HepG2 (cell line): ENCODE data around the gene OGFOD3. TPM values are rescaled to one million over a fixed set of nuclear protein-coding genes. Genes with fewer than 3 reads are reported as not detected.

Experiments
- ATAC-seq: fragments of 200-7000 bp; cut with Tn5 transposase; 3 replicates; pipeline ENCODE4 v1.9.1; 2020; ENCODE audit warnings: mild to moderate bottlenecking, moderate library complexity
- BruUV-seq: library from RNA; stranded (reverse); fragments of 400-500 nt; replicated peaks from 2 replicates; lab custom pipeline; 2021; lab: Mats Ljungman, UMichigan
- CTCF ChIA-PET: fragments of 300-600 bp; formaldehyde crosslinking; extraction: SDS; loops from one replicate; lab custom pipeline; 2021; ENCODE audit warnings: low total read pairs, inconsistent platforms, low intra/inter-chr PET ratio; lab: Yijun Ruan, JAX
- POLR2A ChIA-PET: fragments of 350-600 bp; sonication (Branson Sonifier 250); formaldehyde crosslinking; loops from one replicate; lab custom pipeline; 2020; ENCODE audit warnings: antibody characterized with exemption, inconsistent platforms; lab: Yijun Ruan, JAX
- DNase-seq: peaks from one replicate; pipeline ENCODE4 v3.0.0-alpha.2; 2015; ENCODE audit warnings: low spot score
- FAIRE-seq: peaks from 3 replicates; lab custom pipeline; 2011; peaks lifted over from hg19 to GRCh38; lab: Jason Lieb, UNC
- H2AFZ ChIP-seq: one replicate; pipeline ENCODE4 v1.6.1; 2011; ENCODE audit warnings: low read length, inconsistent platforms
- H3K27ac ChIP-seq: fragments of 300-600 bp; 3 replicates; pipeline ENCODE4 v1.8.0; 2011; ENCODE audit warnings: mixed run types, mild to moderate bottlenecking, mixed read lengths, low read length, inconsistent platforms; ENCODE audit not compliant: insufficient read depth; ENCODE audit errors: extremely low read length
- H3K27me3 ChIP-seq, 2 experiments: fragments of 200-600 bp in 1 of 2; 2 replicates in 1 of 2; 3 replicates in 1 of 2; pipeline versions ENCODE4 v1.6.0 to v1.8.0; 2011; ENCODE audit warnings: low read length in 2 of 2, mild to moderate bottlenecking in 2 of 2, moderate library complexity in 2 of 2, inconsistent platforms in 1 of 2; ENCODE audit not compliant: insufficient read depth in 2 of 2, control insufficient read depth in 1 of 2
- H3K36me3 ChIP-seq, 2 experiments: fragments of 200-600 bp in 1 of 2; replicated peaks in 1 of 2; 2 replicates in 1 of 2; 3 replicates in 1 of 2; pipeline versions ENCODE4 v1.5.1 to v1.8.0; 2011; ENCODE audit warnings: low read length in 2 of 2, inconsistent platforms in 1 of 2; ENCODE audit not compliant: insufficient read depth in 2 of 2, control insufficient read depth in 1 of 2
- H3K4me1 ChIP-seq: 2 replicates; pipeline ENCODE4 v1.5.1; 2012; ENCODE audit warnings: low read length, inconsistent platforms; ENCODE audit not compliant: insufficient read depth
- H3K4me2 ChIP-seq: 2 replicates; pipeline ENCODE4 v1.6.0; 2011; ENCODE audit warnings: low read depth, low read length, inconsistent platforms
- H3K4me3 ChIP-seq, 3 experiments: fragments of 200-600 bp in 1 of 3; sonication (generic), shearing (Covaris generic) in 1 of 3; replicated peaks in 1 of 3; 2 replicates each; pipeline ENCODE4 v1.5.1; 2011 to 2016; ENCODE audit warnings: low read length in 3 of 3, inconsistent platforms in 2 of 3, low read depth in 2 of 3, mild to moderate bottlenecking in 2 of 3, control low read depth in 1 of 3, mixed read lengths in 1 of 3; ENCODE audit not compliant: insufficient read depth in 1 of 3
- H3K79me2 ChIP-seq: one replicate; pipeline ENCODE4 v1.6.1; 2011; ENCODE audit warnings: low read length, inconsistent platforms; ENCODE audit not compliant: insufficient read depth
- H3K9ac ChIP-seq: 2 replicates; pipeline ENCODE4 v1.6.0; 2011; ENCODE audit warnings: mild to moderate bottlenecking, low read depth, low read length, inconsistent platforms; ENCODE audit not compliant: insufficient read depth
- H3K9me3 ChIP-seq: 2 replicates; pipeline ENCODE4 v1.5.1; 2012; ENCODE audit warnings: mild to moderate bottlenecking, low read length
- H4K20me1 ChIP-seq: 2 replicates; pipeline ENCODE4 v1.6.0; 2011; ENCODE audit warnings: inconsistent platforms, mild to moderate bottlenecking, low read length, moderate library complexity; ENCODE audit not compliant: insufficient read depth
- HNRNPLL ChIP-seq: fragments of 200-400 bp; formaldehyde crosslinking; IDR thresholded peaks from 2 replicates; pipeline ENCODE4 v1.6.1; 2017; ENCODE audit warnings: mild to moderate bottlenecking, low read depth, low read length; ENCODE audit not compliant: poor library complexity, severe bottlenecking
- JARID2 ChIP-seq: sonication (generic); formaldehyde crosslinking; IDR thresholded peaks from 2 replicates; pipeline ENCODE4 v1.8.1; 2023; ENCODE audit warnings: missing genetic modification reagents, inconsistent platforms; ENCODE audit not compliant: insufficient replicate concordance
- JDP2 ChIP-seq: sonication (generic); formaldehyde crosslinking; IDR thresholded peaks from 2 replicates; pipeline ENCODE4 v1.8.1; 2022; ENCODE audit warnings: missing genetic modification reagents, borderline replicate concordance
- NFE2L1 ChIP-seq: sonication (generic); formaldehyde crosslinking; IDR thresholded peaks from 2 replicates; pipeline ENCODE4 v1.4.0; 2020; ENCODE audit warnings: missing genetic modification reagents, mild to moderate bottlenecking, borderline replicate concordance
- NFYC ChIP-seq: IDR thresholded peaks from 2 replicates; pipeline ENCODE4 v1.6.1; 2016; ENCODE audit warnings: missing genetic modification reagents, missing compliant biosample characterization
- RBFOX2 ChIP-seq: fragments of 200-400 bp; formaldehyde crosslinking; IDR thresholded peaks from 2 replicates; pipeline ENCODE4 v1.6.1; 2017; ENCODE audit warnings: low read depth, mild to moderate bottlenecking, low read length
- SRF ChIP-seq: IDR thresholded peaks from 2 replicates; pipeline ENCODE4 v1.6.1; 2011; ENCODE audit warnings: mild to moderate bottlenecking, low read depth, low read length, moderate library complexity
- SRSF9 ChIP-seq: fragments of 200-400 bp; formaldehyde crosslinking; IDR thresholded peaks from 2 replicates; pipeline ENCODE4 v1.6.1; 2018; ENCODE audit warnings: borderline replicate concordance, mild to moderate bottlenecking, low read depth, low read length; ENCODE audit not compliant: insufficient read depth, poor library complexity, severe bottlenecking
- TBP ChIP-seq: sonication (generic); formaldehyde crosslinking; IDR thresholded peaks from 2 replicates; pipeline ENCODE4 v1.5.0; 2020; ENCODE audit warnings: missing genetic modification reagents
- THYN1 ChIP-seq: sonication (generic); formaldehyde crosslinking; IDR thresholded peaks from 2 replicates; pipeline ENCODE4 v1.8.1; 2023; ENCODE audit warnings: low read depth, mild to moderate bottlenecking, moderate library complexity, missing genetic modification reagents, borderline replicate concordance
- ZNF264 ChIP-seq: sonication (generic); formaldehyde crosslinking; IDR thresholded peaks from 2 replicates; pipeline ENCODE4 v1.4.0; 2020; ENCODE audit warnings: missing genetic modification reagents
- ZNF430 ChIP-seq: sonication (generic); formaldehyde crosslinking; IDR thresholded peaks from 2 replicates; pipeline ENCODE4 v1.9.0; 2021; ENCODE audit warnings: mild to moderate bottlenecking, missing genetic modification reagents
- ZNF557 ChIP-seq: sonication (generic); formaldehyde crosslinking; IDR thresholded peaks from 2 replicates; pipeline ENCODE4 v1.4.0; 2020; ENCODE audit warnings: missing genetic modification reagents
- ZNF788 ChIP-seq: sonication (generic); formaldehyde crosslinking; IDR thresholded peaks from 2 replicates; pipeline ENCODE4 v1.5.0; 2020; ENCODE audit warnings: mild to moderate bottlenecking, missing genetic modification reagents, borderline replicate concordance
- WGBS: methylation state at CpG from one replicate; pipeline ENCODE4 v1.1.6; 2017; ENCODE audit warnings: low lambda C conversion rate; 5-methylcytosine and 5-hydroxymethylcytosine counted together
- in situ Hi-C: cut with HindIII; loops from 2 replicates; pipeline ENCODE4 v1.10.0; 2017; ENCODE audit warnings: low pct_unique_long_range_greater_than_20kb; ENCODE audit not compliant: extremely low pct_ligation_motif_present
- intact Hi-C: fragments of 100-400 bp; cut with micrococcal nuclease; formaldehyde crosslinking; loops from one replicate; pipeline ENCODE4 v1.10.0; 2022; ENCODE audit not compliant: unreplicated experiment
- polyA plus RNA-seq, 8 experiments: library from polyadenylated mRNA; depleted of rRNA in 3 of 8; stranded (reverse) in 7 of 8; unstranded in 1 of 8; fragments of >200 nt; fragmentation: Illumina TruSeq in 4 of 8; extraction: Trizol in 4 of 8; gene quantifications; 2 replicates each; pipeline versions ENCODE4 v1.2.1 to v1.2.3, GENCODE V29; 2011 to 2016; ENCODE audit warnings: low read depth in 4 of 8, missing spikeins in 1 of 8, mixed read lengths in 1 of 8; ENCODE audit not compliant: insufficient read depth in 1 of 8
- total RNA-seq, 5 experiments: library from RNA; depleted of rRNA; stranded (reverse); fragments of >200 nt; fragmentation: Illumina TruSeq; extraction: Trizol; gene quantifications; 2 replicates each; pipeline ENCODE4 v1.2.3, GENCODE V29; 2016; ENCODE audit warnings: low read depth in 1 of 5
- TF ChIP-seq, protein P1 (sequence below): sonication (generic); formaldehyde crosslinking; IDR thresholded peaks from 2 replicates; pipeline ENCODE4 v1.4.0; 2020; ENCODE audit warnings: mild to moderate bottlenecking, missing genetic modification reagents
- TF ChIP-seq, protein P2 (sequence below): sonication (generic); formaldehyde crosslinking; IDR thresholded peaks from 2 replicates; pipeline ENCODE4 v1.4.0; 2020; ENCODE audit warnings: mild to moderate bottlenecking, missing genetic modification reagents

OGFOD3 gene
- total and polyA plus RNA-seq, 2 of the 13 experiments (the other 11 are each of a cell fraction or from before 2014, with no cell fraction given) = 40.0 to 42.1 TPM

DNA sequence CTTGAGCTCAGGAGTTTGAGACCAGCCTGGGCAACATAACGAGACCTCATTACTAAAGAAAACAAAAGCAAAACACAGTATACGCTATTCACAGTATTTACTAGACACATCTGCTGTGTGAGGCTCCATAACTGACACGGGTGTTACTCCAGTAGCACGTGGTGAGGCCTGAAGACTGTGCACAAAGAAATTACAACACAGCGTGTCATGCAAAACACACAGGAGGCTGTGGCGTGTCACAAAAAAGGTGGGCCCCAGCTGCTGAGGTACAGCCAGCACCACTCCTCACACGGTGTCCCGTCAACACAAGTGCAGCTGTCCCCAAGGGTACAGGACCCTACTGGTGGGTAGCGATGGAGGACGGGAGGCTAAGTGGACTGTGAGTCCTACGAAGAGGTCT lies 29.5 kb upstream of the OGFOD3 start:
- intact Hi-C loops (no loop called here), in situ Hi-C loops (no loop called here)
- FAIRE-seq (no peak), DNase-seq (no peak), ATAC-seq (no peak)
- Histone ChIP-seq H3K4me2 (no peak overlapping the region), H3K36me3 (peaks cover 3 to 5% of the 10 kb centered on the region in 2 experiments; a peak in 2 of 5 replicates), H3K4me3 (no peak overlapping the region), H3K79me2 (peaks cover 13% of the 10 kb centered on the region), H3K27me3 (no peaks in the 10 kb centered on the region), H3K9me3 (no peaks in the 10 kb centered on the region), H3K9ac (no peak overlapping the region), H4K20me1 (no peaks in the 10 kb centered on the region), H2AFZ (no peak overlapping the region), H3K4me1 (peaks cover 33% of the 10 kb centered on the region), H3K27ac (no peak overlapping the region)
- 95% methylated on average over 11 of the region's 11 CpGs for WGBS
- ChIA-PET POLR2A (no interaction called here), CTCF (no interaction called here)
- BruUV-seq = no TSS peak
- TF ChIP-seq ZNF788 (CRISPR knock-in tag) (no peak), NFE2L1 (CRISPR knock-in tag) (no peak), JDP2 (CRISPR knock-in tag) (no peak), SRSF9 (no peak), JARID2 (no peak), SRF (no peak), NFYC (no peak), ZNF557 (CRISPR knock-in tag) (no peak), THYN1 (CRISPR knock-in tag) (no peak), ZNF264 (no peak), HNRNPLL (no peak), ZNF430 (CRISPR knock-in tag) (no peak), RBFOX2 (no peak), TBP (no peak)
- TF ChIP-seq, protein P1, sequence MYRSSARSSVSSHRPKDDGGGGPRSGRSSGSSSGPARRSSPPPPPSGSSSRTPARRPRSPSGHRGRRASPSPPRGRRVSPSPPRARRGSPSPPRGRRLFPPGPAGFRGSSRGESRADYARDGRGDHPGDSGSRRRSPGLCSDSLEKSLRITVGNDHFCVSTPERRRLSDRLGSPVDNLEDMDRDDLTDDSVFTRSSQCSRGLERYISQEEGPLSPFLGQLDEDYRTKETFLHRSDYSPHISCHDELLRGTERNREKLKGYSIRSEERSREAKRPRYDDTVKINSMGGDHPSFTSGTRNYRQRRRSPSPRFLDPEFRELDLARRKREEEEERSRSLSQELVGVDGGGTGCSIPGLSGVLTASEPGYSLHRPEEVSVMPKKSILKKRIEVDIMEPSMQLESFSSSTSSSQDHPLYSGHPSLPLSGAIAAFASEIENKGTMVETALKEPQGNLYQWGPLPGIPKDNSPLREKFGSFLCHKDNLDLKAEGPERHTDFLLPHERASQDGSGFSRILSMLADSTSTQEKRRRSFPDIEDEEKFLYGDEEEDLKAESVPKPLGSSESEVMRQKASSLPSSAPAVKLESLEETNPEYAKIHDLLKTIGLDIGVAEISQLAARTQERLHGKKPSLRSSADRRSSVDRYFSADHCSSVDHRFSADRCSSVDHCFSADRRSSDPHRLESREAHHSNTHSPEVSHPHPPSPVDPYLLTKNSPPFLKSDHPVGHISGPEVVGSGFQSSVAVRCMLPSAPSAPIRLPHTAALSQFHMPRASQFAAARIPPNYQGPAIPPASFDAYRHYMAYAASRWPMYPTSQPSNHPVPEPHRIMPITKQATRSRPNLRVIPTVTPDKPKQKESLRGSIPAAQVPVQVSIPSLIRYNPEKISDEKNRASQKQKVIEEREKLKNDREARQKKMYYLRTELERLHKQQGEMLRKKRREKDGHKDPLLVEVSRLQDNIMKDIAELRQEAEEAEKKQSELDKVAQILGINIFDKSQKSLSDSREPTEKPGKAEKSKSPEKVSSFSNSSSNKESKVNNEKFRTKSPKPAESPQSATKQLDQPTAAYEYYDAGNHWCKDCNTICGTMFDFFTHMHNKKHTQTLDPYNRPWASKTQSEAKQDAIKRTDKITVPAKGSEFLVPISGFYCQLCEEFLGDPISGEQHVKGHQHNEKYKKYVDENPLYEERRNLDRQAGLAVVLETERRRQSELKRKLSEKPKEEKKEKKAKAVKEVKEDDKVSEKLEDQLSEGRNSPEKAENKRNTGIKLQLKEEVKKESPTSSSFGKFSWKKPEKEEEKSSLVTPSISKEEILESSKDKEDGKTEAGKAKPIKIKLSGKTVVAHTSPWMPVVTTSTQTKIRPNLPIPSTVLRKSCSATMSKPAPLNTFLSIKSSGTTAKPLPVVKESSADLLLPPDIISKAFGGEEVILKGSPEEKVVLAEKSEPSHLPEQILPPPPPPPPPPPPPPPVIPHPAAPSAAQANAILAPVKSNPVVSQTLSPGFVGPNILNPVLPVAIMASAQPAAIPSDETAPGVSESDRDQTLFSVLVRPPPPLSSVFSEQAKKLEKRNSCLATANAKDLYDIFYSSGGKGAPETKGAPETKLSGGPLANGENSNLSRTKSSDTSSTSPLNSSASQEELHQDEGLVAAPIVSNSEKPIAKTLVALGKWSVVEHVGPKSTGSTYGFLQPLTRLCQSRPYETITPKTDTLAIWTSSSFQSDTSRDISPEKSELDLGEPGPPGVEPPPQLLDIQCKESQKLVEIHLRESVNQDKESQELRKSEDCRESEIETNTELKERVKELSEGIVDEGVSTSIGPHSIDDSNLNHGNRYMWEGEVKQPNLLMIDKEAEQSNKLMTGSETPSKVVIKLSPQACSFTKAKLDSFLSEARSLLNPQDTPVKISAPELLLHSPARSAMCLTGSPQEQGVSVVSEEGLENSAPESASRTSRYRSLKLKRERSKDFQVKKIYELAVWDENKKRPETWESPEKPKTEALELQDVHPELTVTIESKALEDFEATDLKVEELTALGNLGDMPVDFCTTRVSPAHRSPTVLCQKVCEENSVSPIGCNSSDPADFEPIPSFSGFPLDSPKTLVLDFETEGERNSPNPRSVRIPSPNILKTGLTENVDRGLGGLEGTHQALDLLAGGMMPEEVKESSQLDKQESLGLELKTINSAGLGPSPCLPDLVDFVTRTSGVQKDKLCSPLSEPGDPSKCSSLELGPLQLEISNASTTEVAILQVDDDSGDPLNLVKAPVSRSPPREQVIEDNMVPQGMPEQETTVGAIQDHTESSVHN (CRISPR knock-in tag) = no peak
- TF ChIP-seq, protein P2, sequence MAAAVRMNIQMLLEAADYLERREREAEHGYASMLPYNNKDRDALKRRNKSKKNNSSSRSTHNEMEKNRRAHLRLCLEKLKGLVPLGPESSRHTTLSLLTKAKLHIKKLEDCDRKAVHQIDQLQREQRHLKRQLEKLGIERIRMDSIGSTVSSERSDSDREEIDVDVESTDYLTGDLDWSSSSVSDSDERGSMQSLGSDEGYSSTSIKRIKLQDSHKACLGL (CRISPR knock-in tag) = no peak
